Endothelial cell of umbilical vein (primary cell): Measurements from ENCODE around the gene PTGFRN. TPM values are rescaled to one million over a fixed set of nuclear protein-coding genes. Genes with fewer than 3 reads are reported as not detected.
"Not testable (repeated sequence)": the region's sequence is repeated elsewhere in the genome, so short reads cannot be mapped to it uniquely, and the experiment has no call there.

Experiments used
- Bru-seq: library from RNA; stranded (reverse); fragments of 400-500 nt; gene quantifications from one replicate; lab custom pipeline; 2021; lab: Mats Ljungman, UMichigan
- BruChase-seq, 2 experiments: library from RNA; stranded (reverse); fragments of 400-500 nt; gene quantifications; one replicate each; lab custom pipeline; 2021; lab: Mats Ljungman, UMichigan
- BruUV-seq: library from RNA; stranded (reverse); fragments of 400-500 nt; replicated peaks from 2 replicates; lab custom pipeline; 2021; lab: Mats Ljungman, UMichigan
- CTCF ChIA-PET: fragments of 300-600, 350-600 bp; sonication (Branson Sonifier 250); formaldehyde crosslinking; loops from one replicate; lab custom pipeline; 2021; ENCODE audit warnings: antibody characterized with exemption, inconsistent platforms; lab: Charles Lee
- POLR2A ChIA-PET: fragments of 300-600, 350-600 bp; sonication (Branson Sonifier 250); formaldehyde crosslinking; loops from one replicate; lab custom pipeline; 2021; ENCODE audit warnings: antibody characterized with exemption, inconsistent platforms; lab: Charles Lee
- DNase-seq: peaks from one replicate; pipeline ENCODE4 v3.0.0-alpha.2; 2011; ENCODE audit warnings: low read depth, low spot score
- FAIRE-seq: peaks from 2 replicates; lab custom pipeline; 2011; peaks lifted over from hg19 to GRCh38; lab: Jason Lieb, UNC
- H2AFZ ChIP-seq: 2 replicates; pipeline ENCODE4 v1.6.0; 2012; ENCODE audit warnings: low read depth, low read length, control low read depth, inconsistent platforms
- H3K27ac ChIP-seq: 2 replicates; pipeline ENCODE4 v1.5.1; 2011; ENCODE audit warnings: low read depth, mild to moderate bottlenecking, control low read depth, low read length, moderate library complexity; ENCODE audit not compliant: insufficient read depth
- H3K27me3 ChIP-seq, 2 experiments: 2 replicates each; pipeline versions ENCODE4 v1.6.0 to v1.6.1; 2011; ENCODE audit warnings: low read length in 2 of 2, mixed read lengths in 1 of 2; ENCODE audit not compliant: control insufficient read depth in 2 of 2, insufficient read depth in 2 of 2
- H3K36me3 ChIP-seq, 2 experiments: 2 replicates in 1 of 2; 3 replicates in 1 of 2; pipeline ENCODE4 v1.5.1; 2011; ENCODE audit warnings: low read length in 2 of 2, mild to moderate bottlenecking in 1 of 2, moderate library complexity in 1 of 2; ENCODE audit not compliant: control insufficient read depth in 2 of 2, insufficient read depth in 2 of 2; ENCODE audit errors: extremely low read depth in 1 of 2
- H3K4me1 ChIP-seq: 3 replicates; pipeline ENCODE4 v1.5.1; 2011; ENCODE audit warnings: mild to moderate bottlenecking, low read length; ENCODE audit not compliant: control insufficient read depth, insufficient read depth; ENCODE audit errors: extremely low read depth
- H3K4me2 ChIP-seq: 2 replicates; pipeline ENCODE4 v1.6.1; 2011; ENCODE audit warnings: low read length, control low read depth, mixed read lengths; ENCODE audit not compliant: insufficient read depth
- H3K4me3 ChIP-seq, 3 experiments: fragments of 200-600 bp in 1 of 3; sonication (generic), shearing (Covaris generic) in 1 of 3; replicated peaks in 1 of 3; 2 replicates each; pipeline ENCODE4 v1.5.1; 2011 to 2016; ENCODE audit warnings: control low read depth in 3 of 3, low read length in 3 of 3, mild to moderate bottlenecking in 2 of 3, inconsistent platforms in 1 of 3, low read depth in 1 of 3, moderate library complexity in 1 of 3; ENCODE audit not compliant: insufficient read depth in 1 of 3
- H3K79me2 ChIP-seq: 2 replicates; pipeline ENCODE4 v1.6.0; 2012; ENCODE audit warnings: low read length, inconsistent platforms; ENCODE audit not compliant: control insufficient read depth, insufficient read depth
- H3K9ac ChIP-seq: replicated peaks from 2 replicates; pipeline ENCODE3; 2011; ENCODE audit warnings: low read length, control low read depth; ENCODE audit not compliant: insufficient read depth; ENCODE audit errors: extremely low read depth
- H3K9me1 ChIP-seq: replicated peaks from 3 replicates; pipeline ENCODE4 v1.6.0; 2011; ENCODE audit warnings: mild to moderate bottlenecking, low read length; ENCODE audit not compliant: control insufficient read depth, insufficient read depth; ENCODE audit errors: extremely low read depth
- H3K9me3 ChIP-seq: replicated peaks from 2 replicates; pipeline ENCODE4 v1.5.1; 2012; ENCODE audit warnings: low read length, inconsistent platforms; ENCODE audit not compliant: control insufficient read depth, insufficient read depth
- H4K20me1 ChIP-seq: replicated peaks from 2 replicates; pipeline ENCODE3; 2011; ENCODE audit warnings: mild to moderate bottlenecking, low read length; ENCODE audit not compliant: control insufficient read depth, insufficient read depth; ENCODE audit errors: extremely low read depth
- CTCF ChIP-seq, 2 donors: IDR thresholded peaks; 1 replicate in 1 of 2; 2 replicates in 1 of 2; pipeline ENCODE4 v1.5.1; 2011; ENCODE audit warnings: low read length in 2 of 2, mild to moderate bottlenecking in 2 of 2, moderate library complexity in 2 of 2, control low read depth in 1 of 2, inconsistent platforms in 1 of 2, low read depth in 1 of 2; ENCODE audit not compliant: insufficient read depth in 1 of 2; ENCODE audit errors: extremely low read depth in 1 of 2
- EZH2 ChIP-seq: IDR thresholded peaks from 2 replicates; pipeline ENCODE4 v1.6.1; 2012; ENCODE audit warnings: borderline replicate concordance, low read depth, mild to moderate bottlenecking, moderate library complexity, low read length, inconsistent platforms; ENCODE audit not compliant: severe bottlenecking
- FOS ChIP-seq: IDR thresholded peaks from 2 replicates; pipeline ENCODE4 v1.6.1; 2011; ENCODE audit warnings: mild to moderate bottlenecking, low read length, moderate library complexity, borderline replicate concordance; ENCODE audit not compliant: insufficient read depth
- GATA2 ChIP-seq: IDR thresholded peaks from 2 replicates; pipeline ENCODE4 v1.7.0; 2011; ENCODE audit warnings: low read depth, mild to moderate bottlenecking, moderate library complexity, mixed read lengths, low read length; ENCODE audit not compliant: insufficient read length, insufficient read depth
- JUN ChIP-seq: IDR thresholded peaks from 2 replicates; pipeline ENCODE4 v1.6.1; 2011; ENCODE audit warnings: borderline replicate concordance, low read depth; ENCODE audit not compliant: insufficient read length, insufficient read depth
- MYC ChIP-seq: IDR thresholded peaks from one replicate; pipeline ENCODE4 v1.6.1; 2011; ENCODE audit warnings: mild to moderate bottlenecking, low read depth, low read length
- POLR2A ChIP-seq: IDR thresholded peaks from 2 replicates; pipeline ENCODE4 v1.6.1; 2012; ENCODE audit warnings: low read depth, mild to moderate bottlenecking, control low read depth, low read length
- POLR2AphosphoS5 ChIP-seq: IDR thresholded peaks from 2 replicates; pipeline ENCODE4 v1.6.1; 2012; ENCODE audit warnings: low read depth, mild to moderate bottlenecking, control low read depth, low read length, moderate library complexity; ENCODE audit not compliant: insufficient read depth
- dilution Hi-C: fragments of 300-500 bp; cut with MboI; formaldehyde crosslinking; loops from one replicate; pipeline ENCODE4 v1.15.0; 2019; ENCODE audit warnings: low sequenced_read_pairs; ENCODE audit not compliant: extremely low pct_ligation_motif_present
- intact Hi-C: fragments of 100-400 bp; cut with micrococcal nuclease; formaldehyde crosslinking; loops from one replicate; pipeline ENCODE4 v1.10.0; 2022
- long read RNA-seq: library from polyadenylated mRNA; stranded (forward); transcript quantifications from one replicate; pipeline ENCODE4 v2.0.0, GENCODE V29; 2021
- polyA minus RNA-seq, 3 experiments: library from RNA; depleted of rRNA, polyadenylated mRNA; stranded (reverse); fragments of >200 nt; gene quantifications; 1 replicate in 1 of 3; 2 replicates in 2 of 3; pipeline ENCODE4 v1.2.3, GENCODE V29; 2011
- polyA plus RNA-seq, 4 experiments: library from polyadenylated mRNA; depleted of rRNA in 3 of 4; stranded (reverse) in 3 of 4; unstranded in 1 of 4; fragments of >200 nt; gene quantifications; 2 replicates each; pipeline versions ENCODE4 v1.2.1 to v1.2.3, GENCODE V29; 2011 to 2012; ENCODE audit warnings: missing spikeins in 1 of 4
- total RNA-seq: library from RNA; stranded (reverse); gene quantifications from 2 replicates; pipeline ENCODE4 v1.2.3, GENCODE V29; 2021
- TF ChIP-seq, protein P1 (sequence below): IDR thresholded peaks from 2 replicates; pipeline ENCODE4 v1.6.1; 2011; ENCODE audit not compliant: insufficient read depth, insufficient read length

The PTGFRN gene
- total RNA-seq (60.7 and 71.6 TPM in 2 replicates), polyA plus RNA-seq (30.6 and 39.6 TPM in 2 replicates), polyA minus RNA-seq (88.1 and 118 TPM in 2 replicates), Bru-seq, nascent RNA (percentile 56 among the genes with signal in this experiment), BruChase-seq, experiment 1, labeled RNA remaining after a 6-hour chase (percentile 72 among the genes with signal in this experiment), BruChase-seq, experiment 2, labeled RNA remaining after a 2-hour chase (percentile 55 among the genes with signal in this experiment)
- 50.0 and 51.8 TPM in 2 replicates for polyA plus RNA-seq (2011; cell fraction: cytosol; rRNA removed)
- polyA plus RNA-seq (2011; cell fraction: nucleus; rRNA removed): 30.1 and 35.3 TPM in 2 replicates
- polyA plus RNA-seq (2012): 65.1 and 90.3 TPM in 2 replicates
- polyA minus RNA-seq (2011; cell fraction: cytosol; rRNA and poly(A)+ RNA removed): 12.9 TPM
- 25.9 and 39.5 TPM in 2 replicates for polyA minus RNA-seq (2011; cell fraction: nucleus; rRNA and poly(A)+ RNA removed)
- long read RNA-seq, full-length matches to known transcripts: 9 of 30 reads
- long read RNA-seq, partial matches to known transcripts: 8 of 30 reads
- long read RNA-seq, other reads (novel, unspliced or antisense): 13 of 30 reads

DNA sequence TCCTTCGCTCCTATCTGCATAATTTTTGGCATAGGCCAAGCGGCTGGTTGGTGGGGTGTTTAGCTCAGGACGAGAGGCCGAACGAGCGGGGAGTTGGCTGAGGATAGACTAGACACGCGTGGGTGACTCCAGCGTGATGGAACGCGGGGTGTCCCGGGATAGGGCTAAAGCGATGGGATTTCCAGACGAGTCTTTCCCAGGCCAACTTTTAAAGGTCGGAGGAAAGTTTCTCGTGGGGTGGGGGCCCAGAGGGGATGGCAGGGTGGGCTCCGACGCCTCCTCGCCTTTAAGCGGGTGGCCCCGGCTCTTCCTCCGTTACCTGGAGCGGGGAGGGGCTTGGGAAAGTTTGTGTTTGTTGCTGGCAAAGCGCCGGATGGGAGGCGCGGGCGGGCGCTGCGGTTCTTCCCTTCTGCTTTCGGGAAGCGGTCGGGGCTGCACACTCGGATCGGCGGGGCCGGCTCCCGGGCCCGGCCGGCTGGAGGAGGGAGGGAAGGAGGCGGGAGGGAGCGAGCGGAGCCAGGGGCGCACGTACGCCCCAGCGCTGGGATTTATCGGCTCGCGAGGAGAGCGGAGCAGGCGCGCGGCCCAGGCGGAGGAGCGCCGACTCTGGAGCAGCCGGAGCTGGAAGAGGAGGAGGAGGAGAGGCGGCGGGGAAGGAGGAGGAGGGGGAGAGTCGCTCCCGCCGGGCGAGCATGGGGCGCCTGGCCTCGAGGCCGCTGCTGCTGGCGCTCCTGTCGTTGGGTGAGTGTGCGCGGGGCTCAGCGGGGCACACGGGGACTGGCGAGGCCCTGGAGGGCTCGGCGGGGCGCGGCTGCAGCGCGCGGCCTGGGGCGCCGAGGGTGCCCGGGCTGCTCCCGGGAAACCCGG, at the start of gene PTGFRN:
Gene PTGFRN, plus strand, starts transcription at position 405 of the 867 bp plus-strand sequence. Its CDS starts 288 bp downstream, at position 693.
- intact Hi-C loops (loop anchor here (1.0 to 2.0 kb wide), 3 partner anchors 31 to 147 kb away; no protein-coding TSS in a partner anchor), dilution Hi-C loops (no loop called here)
- Histone ChIP-seq H3K4me1 (no peaks in the 10 kb centered on the region), H3K79me2 (no peaks in the 10 kb centered on the region), H3K4me3 (peak within 1 kb of the TSS; percentile 51 to 62 (median 56)), H3K9ac (peak within 1 kb of the TSS; percentile 54), H3K27ac (peak within 1 kb of the TSS; percentile 3), H3K4me2 (peak within 1 kb of the TSS; percentile 54), H4K20me1 (no peaks in the 10 kb centered on the region), H2AFZ (peak within 1 kb of the TSS; percentile 84), H3K27me3 (no peaks in the 10 kb centered on the region), H3K36me3 (no peaks in the 10 kb centered on the region), H3K9me3 (no peaks in the 10 kb centered on the region), H3K9me1 (no peaks in the 10 kb centered on the region)
- DNase-seq (peak; percentile 62), FAIRE-seq (peak; percentile 80)
- no TSS peak for BruUV-seq
- ChIA-PET CTCF (interaction anchor here (1.1 to 1.5 kb wide), 2 partner anchors 32 to 172 kb away, joined by 3 to 5 read pairs; no protein-coding TSS in a partner anchor), POLR2A (no interaction called here)
- TF ChIP-seq MYC (no peak), GATA2 (no peak), POLR2AphosphoS5 (no peak), POLR2A (no peak), FOS (no peak), CTCF (IDR thresholded peaks at IDR 0.05; ENCODE audit: extremely low read depth in 1 of 2, insufficient read depth in 1 of 2, low read depth in 1 of 2, low read length in 2 of 2) (no peak), JUN (no peak), EZH2 (no peak)
- TF ChIP-seq, protein P1, sequence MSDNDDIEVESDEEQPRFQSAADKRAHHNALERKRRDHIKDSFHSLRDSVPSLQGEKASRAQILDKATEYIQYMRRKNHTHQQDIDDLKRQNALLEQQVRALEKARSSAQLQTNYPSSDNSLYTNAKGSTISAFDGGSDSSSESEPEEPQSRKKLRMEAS: no peak

DNA sequence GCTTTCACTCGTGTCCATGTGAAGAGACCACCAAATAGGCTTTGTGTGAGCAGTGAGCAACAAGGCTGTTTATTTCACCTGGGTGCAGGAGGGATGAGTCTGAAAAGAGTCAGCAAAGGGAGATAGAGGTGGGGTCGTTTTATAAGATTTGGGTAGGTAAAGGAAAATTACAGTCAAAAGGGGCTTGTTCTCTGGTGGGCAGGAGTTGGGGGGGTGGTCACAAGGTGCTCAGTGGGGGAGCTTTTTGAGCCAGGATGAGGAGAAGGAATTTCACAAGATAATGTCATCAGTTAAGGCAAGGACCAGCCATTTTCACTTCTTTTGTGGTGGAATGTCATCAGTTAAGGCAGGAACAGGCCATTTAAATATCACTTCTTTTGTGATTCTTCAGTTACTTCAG, 49.5 kb upstream of the PTGFRN start:
- H3K36me3 ChIP-seq, CTCF ChIA-PET, POLR2A ChIA-PET, DNase-seq, H3K79me2 ChIP-seq, H3K9ac ChIP-seq, intact Hi-C loops, H3K9me1 ChIP-seq, H3K27me3 ChIP-seq, H3K4me2 ChIP-seq, H3K9me3 ChIP-seq, H3K27ac ChIP-seq, BruUV-seq, H3K4me1 ChIP-seq, H2AFZ ChIP-seq, H4K20me1 ChIP-seq, H3K4me3 ChIP-seq, FAIRE-seq, dilution Hi-C loops: not testable (repeated sequence)
